Effector memory CD8-positive, alpha-beta T cell (primary cell): ENCODE measurements around the gene GTF3C1.
A peak's percentile ranks its signal among the peaks of the same experiment; 100 is the strongest.

ENCODE experiments used
- ATAC-seq: fragments of 150-1000 bp; cut with Tn5 transposase; replicated peaks from 2 replicates; pipeline ENCODE4 v1.10.0; 2021; ENCODE audit warnings: mild to moderate bottlenecking, moderate library complexity
- DNase-seq, 3 experiments: peaks; one replicate each; pipeline ENCODE4 v3.0.0; 2021
- H3K27ac Mint-ChIP-seq, 2 donors: one replicate each; pipeline ENCODE4 v1.8.0; 2022; ENCODE audit warnings: mild to moderate bottlenecking in 2 of 2, mixed read lengths in 2 of 2, moderate library complexity in 2 of 2
- H3K27me3 Mint-ChIP-seq, 2 donors: one replicate each; pipeline ENCODE4 v1.8.0; 2022; ENCODE audit warnings: mixed read lengths in 2 of 2
- H3K36me3 Mint-ChIP-seq: one replicate; pipeline ENCODE4 v1.8.0; 2022; ENCODE audit warnings: mild to moderate bottlenecking, moderate library complexity, mixed read lengths; ENCODE audit not compliant: insufficient read depth
- H3K4me1 Mint-ChIP-seq, 2 donors: one replicate each; pipeline ENCODE4 v1.8.0; 2022; ENCODE audit warnings: low read depth in 2 of 2, mixed read lengths in 2 of 2
- H3K4me3 Mint-ChIP-seq, 2 donors: one replicate each; pipeline ENCODE4 v1.8.0; 2022; ENCODE audit warnings: mild to moderate bottlenecking in 2 of 2, mixed read lengths in 2 of 2, moderate library complexity in 2 of 2
- H3K9me3 Mint-ChIP-seq, 2 donors: one replicate each; pipeline ENCODE4 v1.8.0; 2022; ENCODE audit warnings: mixed read lengths in 2 of 2

GTF3C1 gene

GRCh38 chr16:27499659-27500055 lies 50.1 kb downstream of the GTF3C1 start:
- Mint-ChIP-seq H3K4me3 (no peak overlapping the region), H3K27me3 (no peaks in the 10 kb centered on the region), H3K4me1 (peaks cover 0 to 3% of the 10 kb centered on the region in 2 donors), H3K36me3 (peaks cover 65% of the 10 kb centered on the region), H3K9me3 (no peaks in the 10 kb centered on the region), H3K27ac (peak overlapping the region in 1 of 2 donors; percentile 13)
- ATAC-seq (no peak), DNase-seq (no peak)

- Mint-ChIP-seq H3K27ac (peak overlapping the region; percentile 13 to 70), H3K4me3 (no peak overlapping the region), H3K9me3 (no peaks in the 10 kb centered on the region), H3K27me3 (no peaks in the 10 kb centered on the region), H3K4me1 (peaks cover 0 to 3% of the 10 kb centered on the region in 2 donors), H3K36me3 (peaks cover 67% of the 10 kb centered on the region)
- ATAC-seq (no peak), DNase-seq (no peak)
Measured at GRCh38 chr16:27498916-27499658, 50.6 kb downstream of the GTF3C1 start.

- Mint-ChIP-seq H3K27ac (peak overlapping the region in 1 of 2 donors; percentile 70), H3K4me3 (no peak overlapping the region), H3K9me3 (no peaks in the 10 kb centered on the region), H3K27me3 (no peaks in the 10 kb centered on the region), H3K4me1 (no peaks in the 10 kb centered on the region), H3K36me3 (peaks cover 68% of the 10 kb centered on the region)
- DNase-seq: no peak
- ATAC-seq: no peak
Measured at GRCh38 chr16:27498031-27498825, 51.5 kb downstream of the GTF3C1 start.

- Mint-ChIP-seq H3K36me3 (peaks cover 67% of the 10 kb centered on the region), H3K27me3 (no peaks in the 10 kb centered on the region), H3K4me3 (no peak overlapping the region), H3K27ac (no peak overlapping the region), H3K9me3 (no peaks in the 10 kb centered on the region), H3K4me1 (peaks cover 8 to 13% of the 10 kb centered on the region in 2 donors)
- ATAC-seq (no peak), DNase-seq (no peak)
Measured at GRCh38 chr16:27495191-27495590, 54.5 kb downstream of the GTF3C1 start.

GRCh38 chr16:27492588-27492979 lies 57.1 kb downstream of the GTF3C1 start:
- peak overlapping the region in 1 of 2 donors; percentile 28 for H3K4me3 Mint-ChIP-seq
- ATAC-seq (no peak), DNase-seq (no peak)
- no peaks in the 10 kb centered on the region for H3K27me3 Mint-ChIP-seq
- H3K27ac Mint-ChIP-seq: peak overlapping the region; percentile 92 to 96
- H3K9me3 Mint-ChIP-seq: no peaks in the 10 kb centered on the region
- H3K4me1 Mint-ChIP-seq: peaks cover 8 to 13% of the 10 kb centered on the region in 2 donors
- H3K36me3 Mint-ChIP-seq: peaks cover 73% of the 10 kb centered on the region

GRCh38 chr16:27491894-27492587 lies 57.7 kb downstream of the GTF3C1 start:
- DNase-seq (peak; percentile 5 to 38 (median 11)), ATAC-seq (peak; percentile 88)
- Mint-ChIP-seq H3K9me3 (no peaks in the 10 kb centered on the region), H3K4me3 (peak overlapping the region; percentile 38 to 43), H3K27ac (peak overlapping the region; percentile 92 to 96), H3K4me1 (peaks cover 8 to 13% of the 10 kb centered on the region in 2 donors), H3K36me3 (peaks cover 76% of the 10 kb centered on the region), H3K27me3 (no peaks in the 10 kb centered on the region)

- Mint-ChIP-seq H3K9me3 (no peaks in the 10 kb centered on the region), H3K4me3 (no peak overlapping the region), H3K27ac (peak overlapping the region; percentile 15 to 71), H3K36me3 (peaks cover 80% of the 10 kb centered on the region), H3K27me3 (no peaks in the 10 kb centered on the region), H3K4me1 (peaks cover 9 to 13% of the 10 kb centered on the region in 2 donors)
- ATAC-seq (no peak), DNase-seq (no peak)
Measured at GRCh38 chr16:27489906-27490305, 59.8 kb downstream of the GTF3C1 start.

- peaks cover 9 to 13% of the 10 kb centered on the region in 2 donors for H3K4me1 Mint-ChIP-seq
Measured at GRCh38 chr16:27489421-27489820, 60.3 kb downstream of the GTF3C1 start.

GRCh38 chr16:27486760-27487159 lies 63.0 kb downstream of the GTF3C1 start:
- ATAC-seq: no peak
- Mint-ChIP-seq H3K4me1 (peaks cover 3 to 4% of the 10 kb centered on the region in 2 donors), H3K27ac (peak overlapping the region in 1 of 2 donors; percentile 32), H3K4me3 (no peak overlapping the region), H3K36me3 (peaks cover 66% of the 10 kb centered on the region), H3K9me3 (no peaks in the 10 kb centered on the region), H3K27me3 (no peaks in the 10 kb centered on the region)
- no peak for DNase-seq

More at GRCh38 chr16:27489421-27489820, 60.3 kb downstream of the GTF3C1 start:
- DNase-seq (no peak), ATAC-seq (no peak)
- peaks cover 79% of the 10 kb centered on the region for H3K36me3 Mint-ChIP-seq
- H3K9me3 Mint-ChIP-seq: no peaks in the 10 kb centered on the region
- H3K27ac Mint-ChIP-seq: peak overlapping the region; percentile 15 to 71
- H3K27me3 Mint-ChIP-seq: no peaks in the 10 kb centered on the region
- no peak overlapping the region for H3K4me3 Mint-ChIP-seq

- H3K36me3 Mint-ChIP-seq: peaks cover 66% of the 10 kb centered on the region
- peak overlapping the region in 1 of 2 donors; percentile 32 for H3K27ac Mint-ChIP-seq
- no peaks in the 10 kb centered on the region for H3K9me3 Mint-ChIP-seq
Measured at GRCh38 chr16:27486344-27486743, 63.4 kb downstream of the GTF3C1 start.

GRCh38 chr16:27485811-27486210 lies 63.9 kb downstream of the GTF3C1 start:
- Mint-ChIP-seq H3K27ac (no peak overlapping the region), H3K36me3 (peaks cover 65% of the 10 kb centered on the region), H3K4me1 (peaks cover 0 to 2% of the 10 kb centered on the region in 2 donors), H3K9me3 (no peaks in the 10 kb centered on the region), H3K4me3 (no peak overlapping the region), H3K27me3 (no peaks in the 10 kb centered on the region)
- DNase-seq (no peak), ATAC-seq (no peak)

More at GRCh38 chr16:27486344-27486743, 63.4 kb downstream of the GTF3C1 start:
- Mint-ChIP-seq H3K27me3 (no peaks in the 10 kb centered on the region), H3K4me1 (peaks cover 0 to 2% of the 10 kb centered on the region in 2 donors), H3K4me3 (no peak overlapping the region)
- DNase-seq (no peak), ATAC-seq (no peak)

GRCh38 chr16:27485126-27485525 lies 64.6 kb downstream of the GTF3C1 start:
- Mint-ChIP-seq H3K4me1 (peaks cover 0 to 2% of the 10 kb centered on the region in 2 donors), H3K27me3 (no peaks in the 10 kb centered on the region), H3K36me3 (peaks cover 63% of the 10 kb centered on the region), H3K4me3 (no peak overlapping the region), H3K27ac (no peak overlapping the region), H3K9me3 (no peaks in the 10 kb centered on the region)
- DNase-seq (no peak), ATAC-seq (no peak)

GRCh38 chr16:27483624-27484023 lies 66.1 kb downstream of the GTF3C1 start:
- Mint-ChIP-seq H3K27ac (no peak overlapping the region), H3K36me3 (peaks cover 60% of the 10 kb centered on the region)
- ATAC-seq: no peak

More at GRCh38 chr16:27483624-27484023, 66.1 kb downstream of the GTF3C1 start:
- H3K4me3 Mint-ChIP-seq: no peak overlapping the region
- H3K27me3 Mint-ChIP-seq: no peaks in the 10 kb centered on the region
- no peak for DNase-seq
- peaks cover 0 to 2% of the 10 kb centered on the region in 2 donors for H3K4me1 Mint-ChIP-seq
- H3K9me3 Mint-ChIP-seq: no peaks in the 10 kb centered on the region
